WTC11 (cell line): ENCODE data around the gene KNOP1.

Experiments
- ATF2 ChIP-seq: sonication (generic); formaldehyde crosslinking; IDR thresholded peaks from 2 replicates; pipeline ENCODE4 v1.8.1; 2022; ENCODE audit warnings: low read depth, missing genetic modification reagents, borderline replicate concordance
- ATF6 ChIP-seq: sonication (generic); formaldehyde crosslinking; IDR thresholded peaks from 2 replicates; pipeline ENCODE4 v1.8.1; 2023; ENCODE audit warnings: mild to moderate bottlenecking, missing genetic modification reagents
- CREB1 ChIP-seq: sonication (generic); formaldehyde crosslinking; IDR thresholded peaks from 2 replicates; pipeline ENCODE4 v1.8.0; 2023; ENCODE audit warnings: mild to moderate bottlenecking, missing genetic modification reagents
- CTCF ChIP-seq: fragments of 200-600 bp; IDR thresholded peaks from 2 replicates; pipeline ENCODE4 v1.8.0; 2022; ENCODE audit warnings: antibody characterized with exemption
- E2F1 ChIP-seq: sonication (generic); formaldehyde crosslinking; IDR thresholded peaks from 2 replicates; pipeline ENCODE4 v1.8.0; 2022; ENCODE audit warnings: mild to moderate bottlenecking, missing genetic modification reagents
- E2F5 ChIP-seq: sonication (generic); formaldehyde crosslinking; IDR thresholded peaks from 2 replicates; pipeline ENCODE4 v1.8.1; 2022; ENCODE audit warnings: mild to moderate bottlenecking, moderate library complexity, missing genetic modification reagents
- ELF4 ChIP-seq: sonication (generic); formaldehyde crosslinking; IDR thresholded peaks from 2 replicates; pipeline ENCODE4 v1.8.1; 2022; ENCODE audit warnings: low read depth, mild to moderate bottlenecking, moderate library complexity, missing genetic modification reagents
- HMGA2 ChIP-seq: fragments of 250-450 bp; sonication (Bioruptor Pico); IDR thresholded peaks from 2 replicates; pipeline ENCODE4 v1.4.0; 2021; ENCODE audit warnings: mild to moderate bottlenecking, moderate library complexity
- JUN ChIP-seq: sonication (generic); formaldehyde crosslinking; IDR thresholded peaks from 2 replicates; pipeline ENCODE4 v1.8.0; 2023; ENCODE audit warnings: mild to moderate bottlenecking, missing genetic modification reagents
- MAX ChIP-seq: sonication (generic); formaldehyde crosslinking; IDR thresholded peaks from 2 replicates; pipeline ENCODE4 v1.8.0; 2022; ENCODE audit warnings: mild to moderate bottlenecking, missing genetic modification reagents
- NR3C1 ChIP-seq: sonication (generic); formaldehyde crosslinking; conservative IDR thresholded peaks from 2 replicates; pipeline ENCODE4 v1.8.1; 2023; ENCODE audit warnings: low read depth, mild to moderate bottlenecking, missing genetic modification reagents
- PRRX2 ChIP-seq: fragments of 250-450 bp; sonication (Bioruptor Pico); IDR thresholded peaks from 2 replicates; pipeline ENCODE4 v1.8.0; 2021; ENCODE audit warnings: mild to moderate bottlenecking
- TP53 ChIP-seq: sonication (generic); formaldehyde crosslinking; IDR thresholded peaks from 2 replicates; pipeline ENCODE4 v1.8.1; 2023; ENCODE audit warnings: mild to moderate bottlenecking, missing genetic modification reagents
- ZNF121 ChIP-seq: sonication (generic); formaldehyde crosslinking; IDR thresholded peaks from 2 replicates; pipeline ENCODE4 v1.8.0; 2023; ENCODE audit warnings: missing genetic modification reagents

- TF ChIP-seq CTCF, result no peak
- TF ChIP-seq ATF6 (CRISPR knock-in tag), result no peak
- TF ChIP-seq TP53 (CRISPR knock-in tag), result no peak
- no peak for TF ChIP-seq CREB1 (CRISPR knock-in tag)
- TF ChIP-seq NR3C1, result no peak
- TF ChIP-seq MAX (CRISPR knock-in tag), result no peak
- TF ChIP-seq HMGA2 (CRISPR knock-in tag), result no peak
- TF ChIP-seq E2F1 (CRISPR knock-in tag), result no peak
- TF ChIP-seq ZNF121 (CRISPR knock-in tag), result no peak
- TF ChIP-seq PRRX2 (CRISPR knock-in tag), result no peak
- no peak for TF ChIP-seq ELF4
- TF ChIP-seq JUN (CRISPR knock-in tag), result no peak
- no peak for TF ChIP-seq ATF2 (CRISPR knock-in tag)
- no peak for TF ChIP-seq E2F5 (CRISPR knock-in tag)
Observed at GRCh38 chr16:19685176-19685575, 32.9 kb downstream of the KNOP1 start.
